ENCODE measurements around the gene AVPI1. TPM values are rescaled to one million over a fixed set of nuclear protein-coding genes. Genes with fewer than 3 reads are reported as not detected.

Gene AVPI1
- total and polyA plus RNA-seq, 2 donors (not counting 3 experiments of a cell fraction or from before 2014, with no cell fraction given), result 2.4 to 3.7 TPM

- Histone ChIP-seq H4K20me1 (replicated peaks; ENCODE audit: control insufficient read depth, extremely low read depth, insufficient read depth, low read length) (no peaks in the 10 kb centered on the region), H3K4me1 (ENCODE audit: control insufficient read depth, extremely low read depth, insufficient read depth, low read length) (peaks cover 8% of the 10 kb centered on the region), H3K79me2 (ENCODE audit: control insufficient read depth, insufficient read depth, low read length) (no peaks in the 10 kb centered on the region), H2AFZ (ENCODE audit: low read depth, low read length) (no peak overlapping the region), H3K4me2 (ENCODE audit: insufficient read depth, low read length) (no peak overlapping the region), H3K9me1 (replicated peaks; ENCODE audit: control insufficient read depth, extremely low read depth, insufficient read depth, low read length) (no peaks in the 10 kb centered on the region), H3K27me3 (ENCODE audit: control insufficient read depth in 2 of 2, insufficient read depth in 2 of 2, low read length in 2 of 2) (no peaks in the 10 kb centered on the region), H3K27ac (ENCODE audit: insufficient read depth, low read depth, low read length) (no peak overlapping the region), H3K4me3 (replicated peaks in 1 of 3; ENCODE audit: insufficient read depth in 1 of 3, low read depth in 1 of 3, low read length in 3 of 3) (no peak overlapping the region), H3K9ac (replicated peaks; ENCODE audit: extremely low read depth, insufficient read depth, low read length) (no peak overlapping the region), H3K36me3 (ENCODE audit: control insufficient read depth in 2 of 2, extremely low read depth in 1 of 2, insufficient read depth in 2 of 2, low read length in 2 of 2) (peaks cover 0 to 7% of the 10 kb centered on the region in 2 experiments), H3K9me3 (replicated peaks; ENCODE audit: control insufficient read depth, insufficient read depth, low read length) (no peaks in the 10 kb centered on the region)
- intact Hi-C loops (cut with micrococcal nuclease) (no loop called here), dilution Hi-C loops (cut with MboI; ENCODE audit: extremely low pct_ligation_motif_present, low sequenced_read_pairs) (no loop called here)
- FAIRE-seq (no peak), DNase-seq (ENCODE audit: low read depth, low spot score) (no peak)
- no peak for TF ChIP-seq MYC (IDR thresholded peaks at IDR 0.05; ENCODE audit: low read depth, low read length)
- TF ChIP-seq, protein P1, sequence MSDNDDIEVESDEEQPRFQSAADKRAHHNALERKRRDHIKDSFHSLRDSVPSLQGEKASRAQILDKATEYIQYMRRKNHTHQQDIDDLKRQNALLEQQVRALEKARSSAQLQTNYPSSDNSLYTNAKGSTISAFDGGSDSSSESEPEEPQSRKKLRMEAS (IDR thresholded peaks at IDR 0.05; ENCODE audit: insufficient read depth, insufficient read length), result no peak
- ChIA-PET POLR2A (no interaction called here), CTCF (interaction anchor here (1.0 to 21.8 kb wide), 5 partner anchors 8 to 47 kb away, joined by 3 to 863 read pairs (median 8); partner anchors contain the start of genes AVPI1 and MARVELD1)
- no TSS peak for BruUV-seq (replicated peaks)
Measured at GRCh38 chr10:97723001-97723400, 36.0 kb upstream of the AVPI1 start.

DNA sequence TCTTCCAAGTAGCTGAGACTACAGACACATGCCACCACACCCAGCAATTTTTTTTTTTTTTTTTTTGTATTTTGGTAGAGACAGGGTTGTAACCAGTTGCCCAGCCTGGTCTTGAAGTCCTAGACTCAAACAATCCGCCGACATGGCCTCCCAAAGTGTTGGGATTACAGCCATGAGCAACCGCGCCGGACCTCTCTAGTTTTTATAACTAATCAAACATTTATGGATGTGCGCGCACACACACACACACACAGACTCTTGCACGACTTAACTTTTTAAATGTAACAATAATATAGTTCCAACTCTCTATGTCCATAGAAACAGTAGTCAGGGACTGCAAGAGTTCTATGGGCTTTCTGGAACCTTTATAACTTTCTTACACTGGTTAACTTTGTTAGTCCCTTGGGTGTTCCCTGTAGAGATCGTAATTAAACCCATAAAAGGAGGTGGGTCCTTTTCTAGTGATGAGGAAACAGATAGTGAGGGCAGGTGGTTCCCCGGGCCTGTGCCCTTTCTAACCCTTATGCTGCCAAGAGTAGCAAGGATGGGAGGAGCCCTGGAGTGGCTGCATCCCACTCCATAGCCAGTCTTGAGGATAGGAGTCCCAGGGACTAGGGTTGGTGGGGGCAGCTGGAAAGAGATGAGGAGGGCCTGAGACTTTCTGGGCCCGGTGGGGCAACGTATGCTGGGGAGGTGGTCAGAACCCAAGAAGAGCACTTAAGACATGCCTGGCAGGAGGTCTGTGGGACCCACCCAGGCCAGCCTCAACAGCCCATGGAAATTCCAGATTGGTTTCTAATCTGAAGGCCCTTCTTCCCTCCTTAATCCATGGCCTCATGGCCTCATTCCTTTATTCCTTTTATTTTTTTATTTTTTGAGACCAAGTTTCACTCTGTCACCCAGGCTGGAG, 35.1 kb upstream of the AVPI1 start:
- no peak for TF ChIP-seq CTCF (IDR thresholded peaks at IDR 0.05; ENCODE audit: extremely low read depth in 1 of 2, insufficient read depth in 1 of 2, low read depth in 1 of 2, low read length in 2 of 2)
- no peak for TF ChIP-seq EZH2 (IDR thresholded peaks at IDR 0.05; ENCODE audit: borderline replicate concordance, low read depth, low read length, severe bottlenecking)
- no peak for TF ChIP-seq POLR2A (IDR thresholded peaks at IDR 0.05; ENCODE audit: low read depth, low read length)
- TF ChIP-seq GATA2 (IDR thresholded peaks at IDR 0.05; ENCODE audit: insufficient read depth, insufficient read length, low read depth, low read length), result no peak
- no peak for TF ChIP-seq JUN (IDR thresholded peaks at IDR 0.05; ENCODE audit: borderline replicate concordance, insufficient read depth, insufficient read length, low read depth)
- TF ChIP-seq POLR2AphosphoS5 (IDR thresholded peaks at IDR 0.05; ENCODE audit: insufficient read depth, low read depth, low read length), result no peak
- TF ChIP-seq, protein P1 (IDR thresholded peaks at IDR 0.05; ENCODE audit: insufficient read depth, insufficient read length), result no peak
- TF ChIP-seq MYC (IDR thresholded peaks at IDR 0.05; ENCODE audit: low read depth, low read length), result no peak
- TF ChIP-seq FOS (IDR thresholded peaks at IDR 0.05; ENCODE audit: borderline replicate concordance, insufficient read depth, low read length), result no peak
- no peaks in the 10 kb centered on the region for H4K20me1 ChIP-seq (replicated peaks; ENCODE audit: control insufficient read depth, extremely low read depth, insufficient read depth, low read length)
- no peak overlapping the region for H3K4me2 ChIP-seq (ENCODE audit: insufficient read depth, low read length)
- H2AFZ ChIP-seq (ENCODE audit: low read depth, low read length), result no peak overlapping the region
- intact Hi-C loops (cut with micrococcal nuclease), result no loop called here
- peaks cover 0 to 14% of the 10 kb centered on the region in 2 experiments for H3K36me3 ChIP-seq (ENCODE audit: control insufficient read depth in 2 of 2, extremely low read depth in 1 of 2, insufficient read depth in 2 of 2, low read length in 2 of 2)
- dilution Hi-C loops (cut with MboI; ENCODE audit: extremely low pct_ligation_motif_present, low sequenced_read_pairs), result no loop called here
- no peaks in the 10 kb centered on the region for H3K9me3 ChIP-seq (replicated peaks; ENCODE audit: control insufficient read depth, insufficient read depth, low read length)
- no peaks in the 10 kb centered on the region for H3K9me1 ChIP-seq (replicated peaks; ENCODE audit: control insufficient read depth, extremely low read depth, insufficient read depth, low read length)
- FAIRE-seq, result no peak
- H3K4me1 ChIP-seq (ENCODE audit: control insufficient read depth, extremely low read depth, insufficient read depth, low read length), result peaks cover 8% of the 10 kb centered on the region
- no peak overlapping the region for H3K4me3 ChIP-seq (replicated peaks in 1 of 3; ENCODE audit: insufficient read depth in 1 of 3, low read depth in 1 of 3, low read length in 3 of 3)
- no peak overlapping the region for H3K27ac ChIP-seq (ENCODE audit: insufficient read depth, low read depth, low read length)
- H3K79me2 ChIP-seq (ENCODE audit: control insufficient read depth, insufficient read depth, low read length), result peaks cover 4% of the 10 kb centered on the region
- H3K9ac ChIP-seq (replicated peaks; ENCODE audit: extremely low read depth, insufficient read depth, low read length), result no peak overlapping the region
- POLR2A ChIA-PET, result no interaction called here
- BruUV-seq (replicated peaks), result no TSS peak
- DNase-seq (ENCODE audit: low read depth, low spot score), result no peak
- no peaks in the 10 kb centered on the region for H3K27me3 ChIP-seq (ENCODE audit: control insufficient read depth in 2 of 2, insufficient read depth in 2 of 2, low read length in 2 of 2)
- CTCF ChIA-PET, result interaction anchor here (2.4 to 21.8 kb wide), 2 partner anchors 12 to 35 kb away, joined by 10 to 863 read pairs; partner anchors contain the start of genes AVPI1 and MARVELD1

Data from endothelial cell of umbilical vein (primary cell).